ENCODE measurements around the gene CLIC1. TPM values are rescaled to one million over a fixed set of nuclear protein-coding genes. Genes with fewer than 3 reads are reported as not detected.

Gene CLIC1
- total and polyA plus RNA-seq, 10 donors, result 296 to 447 (median 347) TPM

DNA sequence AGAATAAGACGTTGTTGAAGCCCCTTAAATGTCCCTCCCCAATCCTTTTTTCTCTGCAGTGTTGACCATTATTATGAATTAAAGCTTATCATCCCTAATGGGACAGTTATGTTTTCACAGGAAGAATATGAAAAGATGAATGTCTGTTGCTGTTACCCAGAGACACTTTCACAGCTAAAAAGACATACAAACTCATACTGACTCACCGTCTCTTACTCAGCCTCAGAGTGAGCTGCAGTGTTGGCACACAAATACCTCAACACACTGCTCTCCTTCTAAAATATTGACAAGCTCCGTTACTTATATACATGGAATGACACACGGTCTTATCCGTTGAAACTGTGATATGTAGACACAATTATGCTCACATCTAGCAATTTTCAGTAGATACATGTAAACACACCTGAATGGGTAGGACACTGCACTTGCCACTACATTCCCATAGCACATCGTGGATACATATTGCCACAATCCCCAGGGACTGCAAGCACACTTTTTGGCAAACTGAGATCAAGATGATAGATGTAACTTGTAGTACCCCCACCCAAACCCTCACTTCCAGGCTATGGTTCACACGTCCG, 16.5 kb upstream of the CLIC1 start:
- intact Hi-C loops (cut with DNase I; ENCODE audit: low total_unique reads), result no loop called here
- DNase-seq, result no peak
- Histone ChIP-seq H3K9me3 (no peaks in the 10 kb centered on the region), H3K4me1 (no peaks in the 10 kb centered on the region), H3K27me3 (replicated peaks in 1 of 7) (no peaks in the 10 kb centered on the region), H3K4me3 (no peak overlapping the region), H3K27ac (no peak overlapping the region), H3K36me3 (no peaks in the 10 kb centered on the region)
- TF ChIP-seq, protein P1, sequence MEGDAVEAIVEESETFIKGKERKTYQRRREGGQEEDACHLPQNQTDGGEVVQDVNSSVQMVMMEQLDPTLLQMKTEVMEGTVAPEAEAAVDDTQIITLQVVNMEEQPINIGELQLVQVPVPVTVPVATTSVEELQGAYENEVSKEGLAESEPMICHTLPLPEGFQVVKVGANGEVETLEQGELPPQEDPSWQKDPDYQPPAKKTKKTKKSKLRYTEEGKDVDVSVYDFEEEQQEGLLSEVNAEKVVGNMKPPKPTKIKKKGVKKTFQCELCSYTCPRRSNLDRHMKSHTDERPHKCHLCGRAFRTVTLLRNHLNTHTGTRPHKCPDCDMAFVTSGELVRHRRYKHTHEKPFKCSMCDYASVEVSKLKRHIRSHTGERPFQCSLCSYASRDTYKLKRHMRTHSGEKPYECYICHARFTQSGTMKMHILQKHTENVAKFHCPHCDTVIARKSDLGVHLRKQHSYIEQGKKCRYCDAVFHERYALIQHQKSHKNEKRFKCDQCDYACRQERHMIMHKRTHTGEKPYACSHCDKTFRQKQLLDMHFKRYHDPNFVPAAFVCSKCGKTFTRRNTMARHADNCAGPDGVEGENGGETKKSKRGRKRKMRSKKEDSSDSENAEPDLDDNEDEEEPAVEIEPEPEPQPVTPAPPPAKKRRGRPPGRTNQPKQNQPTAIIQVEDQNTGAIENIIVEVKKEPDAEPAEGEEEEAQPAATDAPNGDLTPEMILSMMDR (IDR thresholded peaks at IDR 0.05 in 8 of 11, conservative IDR thresholded peaks at IDR 0.05 in 3 of 11), result no peak
- TF ChIP-seq POLR2AphosphoS5 (IDR thresholded peaks at IDR 0.05) (no peak), POLR2A (IDR thresholded peaks at IDR 0.05) (no peak)
- 76 to 87% (median 83%) methylated on average over 6 to 8 of the region's 8 CpGs for WGBS, 5 donors

DNA sequence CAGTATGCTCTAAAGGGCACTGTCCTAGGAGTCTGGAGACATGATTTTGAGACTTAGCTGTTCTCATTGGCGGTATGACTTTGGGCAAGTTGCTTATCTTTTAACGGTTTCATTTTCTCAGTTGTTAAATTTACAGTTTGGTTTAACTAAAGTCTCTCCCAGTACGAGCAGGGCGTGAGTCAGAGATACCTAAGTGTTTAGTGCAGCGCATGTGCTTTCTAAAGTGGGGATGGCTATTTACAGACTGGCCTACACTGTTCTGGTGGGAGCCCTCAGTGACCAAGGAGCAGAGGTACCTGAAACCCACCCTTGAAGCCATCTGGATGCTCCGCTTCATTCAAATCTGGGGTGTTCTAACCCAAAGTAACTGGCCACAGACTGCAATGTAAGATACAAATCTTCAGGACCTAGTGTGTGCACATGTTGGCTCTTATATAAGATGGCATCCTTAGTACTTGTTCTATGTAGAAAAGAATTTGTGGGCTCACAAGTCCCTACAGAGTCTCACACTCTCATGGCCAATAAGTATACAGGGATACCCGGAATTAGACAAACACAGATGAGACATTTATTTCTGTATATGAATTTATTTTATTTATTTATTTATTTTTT, 14.2 kb upstream of the CLIC1 start:
- Histone ChIP-seq H3K9me3 (no peaks in the 10 kb centered on the region), H3K4me1 (no peaks in the 10 kb centered on the region), H3K4me3 (no peak overlapping the region), H3K36me3 (peaks cover 0 to 4% (median 0%) of the 10 kb centered on the region in 6 donors), H3K27ac (no peak overlapping the region), H3K27me3 (replicated peaks in 1 of 7) (no peaks in the 10 kb centered on the region)
- intact Hi-C loops (cut with DNase I; ENCODE audit: low total_unique reads), result no loop called here
- WGBS, 5 donors, result 93 to 96% (median 94%) methylated on average over 7 of the region's 7 CpGs
- no peak for TF ChIP-seq POLR2A (IDR thresholded peaks at IDR 0.05)
- TF ChIP-seq, protein P1 (IDR thresholded peaks at IDR 0.05 in 8 of 11, conservative IDR thresholded peaks at IDR 0.05 in 3 of 11), result no peak
- no peak for TF ChIP-seq POLR2AphosphoS5 (IDR thresholded peaks at IDR 0.05)
- DNase-seq, result no peak

DNA sequence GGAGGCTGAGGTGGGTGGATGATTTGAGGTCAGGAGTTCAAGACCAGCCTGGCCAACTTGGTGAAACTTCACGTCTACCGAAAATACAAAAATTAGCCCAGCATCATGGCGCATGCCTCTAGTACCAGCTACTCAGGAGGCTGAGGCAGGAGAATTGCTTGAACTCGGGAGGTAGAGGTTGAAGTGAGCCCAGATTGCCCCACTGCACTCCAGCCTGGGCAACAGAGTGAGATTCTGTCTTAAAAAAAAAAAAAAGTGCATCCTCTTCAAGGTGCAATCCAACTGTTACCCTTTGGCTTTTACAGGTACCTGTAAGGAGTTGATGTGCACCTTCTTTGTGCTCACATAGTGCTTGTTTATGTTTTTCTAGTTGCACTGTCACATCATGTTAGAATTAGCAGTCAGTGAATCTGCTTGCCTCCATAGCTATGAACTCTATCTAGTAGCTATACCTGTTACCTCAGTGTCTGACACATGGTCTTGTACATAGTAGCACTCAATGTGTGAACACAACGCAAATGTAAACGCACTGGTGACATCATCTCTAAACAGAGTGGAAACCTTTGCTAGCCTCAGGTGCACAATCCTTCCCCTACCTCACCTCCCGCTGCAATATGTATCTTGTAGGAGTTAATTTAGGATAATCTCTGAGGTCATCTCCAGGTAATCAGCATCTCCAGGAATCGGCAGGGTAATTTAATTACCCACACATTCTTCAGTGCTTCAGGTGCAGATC, 13.1 kb upstream of the CLIC1 start:
- TF ChIP-seq, protein P1 (IDR thresholded peaks at IDR 0.05 in 8 of 11, conservative IDR thresholded peaks at IDR 0.05 in 3 of 11), result no peak
- no peak for TF ChIP-seq POLR2A (IDR thresholded peaks at IDR 0.05)
- no peak for TF ChIP-seq POLR2AphosphoS5 (IDR thresholded peaks at IDR 0.05)
- H3K27ac ChIP-seq, result no peak overlapping the region
- H3K36me3 ChIP-seq, result peaks cover 0 to 4% (median 0%) of the 10 kb centered on the region in 6 donors
- H3K4me3 ChIP-seq, result no peak overlapping the region
- no peaks in the 10 kb centered on the region for H3K4me1 ChIP-seq
- WGBS, 5 donors, result 86 to 97% (median 96%) methylated on average over 8 of the region's 8 CpGs
- peak; percentile 18 for DNase-seq
- intact Hi-C loops (cut with DNase I; ENCODE audit: low total_unique reads), result no loop called here
- no peaks in the 10 kb centered on the region for H3K9me3 ChIP-seq
- no peaks in the 10 kb centered on the region for H3K27me3 ChIP-seq (replicated peaks in 1 of 7)

DNA sequence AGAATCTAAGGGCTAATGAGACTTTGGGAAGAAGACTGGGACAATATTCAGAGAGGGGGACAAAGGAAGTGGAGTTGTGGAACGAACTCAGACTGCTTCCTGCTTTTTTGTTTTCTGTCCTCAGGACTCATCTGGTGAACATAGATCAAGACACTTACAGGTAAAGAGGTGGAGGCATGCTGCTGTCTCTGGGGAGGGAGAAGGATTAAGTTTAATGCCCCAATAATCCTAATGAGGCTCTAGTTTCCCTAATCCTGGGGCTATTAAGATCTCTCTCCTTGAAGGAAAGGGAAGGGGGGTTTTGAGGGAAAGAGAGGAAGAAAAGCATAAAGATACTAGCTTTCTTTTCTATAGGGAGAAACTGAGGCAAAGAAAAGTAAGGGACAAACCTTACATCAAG, 8.1 kb upstream of the CLIC1 start:
- Histone ChIP-seq H3K4me1 (peaks cover 1 to 18% (median 13%) of the 10 kb centered on the region in 6 donors), H3K27ac (no peak overlapping the region), H3K27me3 (replicated peaks in 1 of 7) (no peaks in the 10 kb centered on the region), H3K36me3 (peaks cover 0 to 15% (median 0%) of the 10 kb centered on the region in 6 donors), H3K9me3 (no peaks in the 10 kb centered on the region), H3K4me3 (no peak overlapping the region)
- intact Hi-C loops (cut with DNase I; ENCODE audit: low total_unique reads), result no loop called here
- no peak for DNase-seq
- 30 to 64% (median 53%) methylated on average over 1 of the region's 1 CpG for whole genome bisulfite sequencing, 5 donors
- TF ChIP-seq, protein P1 (IDR thresholded peaks at IDR 0.05 in 8 of 11, conservative IDR thresholded peaks at IDR 0.05 in 3 of 11), result no peak
- TF ChIP-seq POLR2AphosphoS5 (IDR thresholded peaks at IDR 0.05) (no peak), POLR2A (IDR thresholded peaks at IDR 0.05) (no peak)
